ENCODE data around the gene THSD4.

DNA sequence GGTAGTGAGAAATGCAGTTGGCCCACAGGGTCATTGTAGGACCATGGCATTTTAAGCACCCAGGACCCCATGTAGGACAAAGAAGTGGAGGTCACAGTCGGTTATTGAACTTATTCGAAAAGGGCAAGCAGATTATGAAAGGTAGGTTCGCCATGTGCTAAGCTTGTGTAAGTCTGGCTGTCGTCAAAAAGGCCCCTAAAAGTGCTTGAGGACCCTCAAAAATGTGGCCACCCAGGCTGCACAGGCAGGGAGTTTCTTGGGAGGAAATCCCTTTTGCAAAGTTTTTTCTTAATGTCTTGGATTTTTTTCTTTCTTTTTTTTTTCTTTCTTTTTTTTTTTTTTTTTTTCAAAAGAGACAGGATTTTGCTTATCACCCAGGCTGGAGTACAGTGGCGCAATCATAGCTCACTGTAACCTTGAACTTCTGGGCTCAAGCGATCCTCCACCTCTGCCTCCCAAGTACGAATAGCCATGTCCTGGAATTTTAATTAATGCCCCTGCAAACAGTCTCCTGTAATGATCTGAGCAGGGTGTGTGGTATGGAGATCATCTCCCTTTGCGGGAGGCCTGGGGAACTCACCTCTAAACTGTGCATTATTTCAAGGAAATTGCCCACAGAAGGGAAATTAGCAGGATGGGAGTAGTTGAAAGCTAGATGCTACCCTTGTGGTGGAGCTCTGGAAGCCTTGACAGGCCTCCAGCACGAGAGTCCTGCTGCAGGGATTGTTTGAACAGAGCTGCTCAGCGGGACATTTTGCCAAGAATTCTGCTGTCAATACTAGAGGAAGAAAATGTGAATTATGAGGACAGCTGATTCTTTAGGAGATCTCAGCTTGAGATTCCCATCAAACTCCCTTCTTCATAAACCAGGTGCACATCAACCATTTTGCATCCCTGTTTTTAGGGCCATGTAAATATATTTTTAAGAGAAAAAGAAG is 28.4 kb downstream of the THSD4 start:
- TF ChIP-seq, protein P1, sequence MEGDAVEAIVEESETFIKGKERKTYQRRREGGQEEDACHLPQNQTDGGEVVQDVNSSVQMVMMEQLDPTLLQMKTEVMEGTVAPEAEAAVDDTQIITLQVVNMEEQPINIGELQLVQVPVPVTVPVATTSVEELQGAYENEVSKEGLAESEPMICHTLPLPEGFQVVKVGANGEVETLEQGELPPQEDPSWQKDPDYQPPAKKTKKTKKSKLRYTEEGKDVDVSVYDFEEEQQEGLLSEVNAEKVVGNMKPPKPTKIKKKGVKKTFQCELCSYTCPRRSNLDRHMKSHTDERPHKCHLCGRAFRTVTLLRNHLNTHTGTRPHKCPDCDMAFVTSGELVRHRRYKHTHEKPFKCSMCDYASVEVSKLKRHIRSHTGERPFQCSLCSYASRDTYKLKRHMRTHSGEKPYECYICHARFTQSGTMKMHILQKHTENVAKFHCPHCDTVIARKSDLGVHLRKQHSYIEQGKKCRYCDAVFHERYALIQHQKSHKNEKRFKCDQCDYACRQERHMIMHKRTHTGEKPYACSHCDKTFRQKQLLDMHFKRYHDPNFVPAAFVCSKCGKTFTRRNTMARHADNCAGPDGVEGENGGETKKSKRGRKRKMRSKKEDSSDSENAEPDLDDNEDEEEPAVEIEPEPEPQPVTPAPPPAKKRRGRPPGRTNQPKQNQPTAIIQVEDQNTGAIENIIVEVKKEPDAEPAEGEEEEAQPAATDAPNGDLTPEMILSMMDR (IDR thresholded peaks at IDR 0.05): no peak
- no peak for TF ChIP-seq POLR2A (IDR thresholded peaks at IDR 0.05)

All from sigmoid colon (tissue), 3 donors.